ENCODE results near the gene OR4M1. TPM values are rescaled to one million over a fixed set of nuclear protein-coding genes. Genes with fewer than 3 reads are reported as not detected.

The OR4M1 gene
- total RNA-seq, 2 experiments from 2014 or later, result not detected

Other genes with a start within 250 kb of the OR4M1 start
- gene OR11H2, start 59.6 kb upstream of the OR4M1 start, total RNA-seq, result not detected
- gene OR4Q3, start 29.9 kb upstream of the OR4M1 start, total RNA-seq, result not detected
- not detected for gene OR4N2, start 30.3 kb downstream of the OR4M1 start, total RNA-seq
- not detected for gene OR4K2, start 101.6 kb downstream of the OR4M1 start, total RNA-seq
- not detected for gene OR4K5, start 147.1 kb downstream of the OR4M1 start, total RNA-seq
- gene OR4K1, start 157.4 kb downstream of the OR4M1 start, total RNA-seq, result not detected
- not detected for gene OR4K15, start 202.1 kb downstream of the OR4M1 start, total RNA-seq
- gene OR4Q2, start 228.7 kb downstream of the OR4M1 start, total RNA-seq, result not detected
- not detected for gene OR4K14, start 245.8 kb downstream of the OR4M1 start, total RNA-seq